Neuronal stem cell (in vitro differentiated cells): Measurements from ENCODE around the gene CLTA.

Source experiments
- DNase-seq: peaks from one replicate; pipeline ENCODE4 v3.0.0-alpha.2; 2013; ENCODE audit warnings: low spot score
- H2AFZ ChIP-seq: one replicate; pipeline ENCODE4 v1.6.1; 2013; ENCODE audit warnings: mild to moderate bottlenecking, low read length, inconsistent platforms
- H2AK5ac ChIP-seq: 2 replicates; pipeline ENCODE4 v1.6.1; 2013; ENCODE audit warnings: low read depth, mild to moderate bottlenecking, inconsistent platforms, low read length, moderate library complexity, mixed read lengths
- H2BK120ac ChIP-seq: 2 replicates; pipeline ENCODE4 v1.6.1; 2013; ENCODE audit warnings: low read depth, mild to moderate bottlenecking, inconsistent platforms, low read length, moderate library complexity, mixed read lengths
- H2BK12ac ChIP-seq: one replicate; pipeline ENCODE4 v1.6.1; 2013; ENCODE audit warnings: low read length, inconsistent platforms
- H2BK15ac ChIP-seq: 2 replicates; pipeline ENCODE4 v1.6.1; 2013; ENCODE audit warnings: mild to moderate bottlenecking, low read length, inconsistent platforms, mixed read lengths
- H2BK5ac ChIP-seq: one replicate; pipeline ENCODE4 v1.6.1; 2013; ENCODE audit warnings: inconsistent platforms, mild to moderate bottlenecking, low read length, moderate library complexity
- H3K14ac ChIP-seq: one replicate; pipeline ENCODE4 v1.6.1; 2013; ENCODE audit warnings: low read length, inconsistent platforms
- H3K18ac ChIP-seq: 2 replicates; pipeline ENCODE4 v1.6.1; 2013; ENCODE audit warnings: low read length, inconsistent platforms
- H3K23ac ChIP-seq: 2 replicates; pipeline ENCODE4 v1.6.1; 2013; ENCODE audit warnings: low read depth, mild to moderate bottlenecking, mixed read lengths, low read length, inconsistent platforms; ENCODE audit not compliant: poor library complexity
- H3K27ac ChIP-seq: replicated peaks from 3 replicates; pipeline ENCODE4 v1.5.1; 2013; ENCODE audit warnings: low read length, inconsistent platforms
- H3K27me3 ChIP-seq, 3 experiments: 2 replicates each; pipeline ENCODE4 v1.6.1; 2013; ENCODE audit warnings: low read length in 3 of 3, mild to moderate bottlenecking in 2 of 3, inconsistent platforms in 1 of 3, low read depth in 1 of 3, mixed read lengths in 1 of 3, moderate library complexity in 1 of 3; ENCODE audit not compliant: control insufficient read depth in 3 of 3, insufficient read depth in 3 of 3
- H3K36me3 ChIP-seq, 2 donors: replicated peaks in 1 of 2; 2 replicates each; pipeline ENCODE4 v1.6.1; 2013; ENCODE audit warnings: low read length in 2 of 2; ENCODE audit not compliant: control insufficient read depth in 2 of 2, insufficient read depth in 2 of 2
- H3K4ac ChIP-seq: 2 replicates; pipeline ENCODE4 v1.6.1; 2013; ENCODE audit warnings: inconsistent platforms, mild to moderate bottlenecking, low read length, moderate library complexity
- H3K4me1 ChIP-seq, 2 donors: 1 replicate in 1 of 2; 2 replicates in 1 of 2; pipeline ENCODE4 v1.6.1; 2013; ENCODE audit warnings: low read length in 2 of 2, low read depth in 1 of 2; ENCODE audit not compliant: control insufficient read depth in 2 of 2, insufficient read depth in 1 of 2
- H3K4me2 ChIP-seq: one replicate; pipeline ENCODE4 v1.6.1; 2013; ENCODE audit warnings: mild to moderate bottlenecking, low read length, inconsistent platforms; ENCODE audit not compliant: insufficient read depth, poor library complexity, severe bottlenecking
- H3K4me3 ChIP-seq, 2 donors: 2 replicates each; pipeline ENCODE4 v1.5.1; 2013; ENCODE audit warnings: low read length in 2 of 2, mild to moderate bottlenecking in 2 of 2, inconsistent platforms in 1 of 2, moderate library complexity in 1 of 2
- H3K79me1 ChIP-seq: one replicate; pipeline ENCODE4 v1.6.1; 2013; ENCODE audit warnings: low read depth, mild to moderate bottlenecking, inconsistent platforms, low read length, moderate library complexity
- H3K9ac ChIP-seq: one replicate; pipeline ENCODE4 v1.6.1; 2013; ENCODE audit warnings: mild to moderate bottlenecking, low read depth, low read length, inconsistent platforms; ENCODE audit not compliant: poor library complexity
- H3K9me3 ChIP-seq, 2 donors: replicated peaks in 1 of 2; 2 replicates each; pipeline versions ENCODE3 to v1.6.1; 2013; ENCODE audit warnings: low read length in 2 of 2, mild to moderate bottlenecking in 2 of 2, inconsistent platforms in 1 of 2, low read depth in 1 of 2, mixed read lengths in 1 of 2, moderate library complexity in 1 of 2; ENCODE audit not compliant: control insufficient read depth in 2 of 2, insufficient read depth in 1 of 2
- H4K8ac ChIP-seq: one replicate; pipeline ENCODE4 v1.6.1; 2013; ENCODE audit warnings: low read depth, mild to moderate bottlenecking, inconsistent platforms, low read length, moderate library complexity
- H4K91ac ChIP-seq: one replicate; pipeline ENCODE4 v1.6.1; 2013; ENCODE audit warnings: low read length, low read depth, mild to moderate bottlenecking, inconsistent platforms; ENCODE audit not compliant: poor library complexity
- WGBS, 2 donors: extraction: QIAGEN DNeasy Blood & Tissue Kit; methylation state at CpG; one replicate each; pipeline ENCODE4 v1.1.7; 2013; ENCODE audit warnings: missing lambda C conversion rate in 2 of 2, mixed read lengths in 1 of 2; ENCODE audit not compliant: insufficient read length in 2 of 2, insufficient replicate concordance in 1 of 2; ENCODE audit errors: extremely low coverage in 2 of 2; 5-methylcytosine and 5-hydroxymethylcytosine counted together

CLTA gene

GRCh38 chr9:36169708-36170107, 21.0 kb upstream of the CLTA start:
- Histone ChIP-seq H3K4ac (no peak overlapping the region), H2AK5ac (no peak overlapping the region), H2BK15ac (no peak overlapping the region), H2AFZ (no peak overlapping the region), H3K79me1 (no peaks in the 10 kb centered on the region), H3K27ac (no peak overlapping the region), H4K91ac (no peak overlapping the region), H2BK120ac (peak overlapping the region; percentile 63), H4K8ac (no peak overlapping the region), H2BK12ac (no peak overlapping the region), H2BK5ac (no peak overlapping the region), H3K4me2 (no peak overlapping the region), H3K4me1 (peaks cover 0 to 2% of the 10 kb centered on the region in 2 donors), H3K36me3 (no peaks in the 10 kb centered on the region), H3K18ac (no peak overlapping the region), H3K4me3 (no peak overlapping the region), H3K9me3 (no peaks in the 10 kb centered on the region), H3K14ac (no peak overlapping the region), H3K23ac (no peak overlapping the region), H3K27me3 (peaks cover 0 to 25% (median 0%) of the 10 kb centered on the region in 3 experiments), H3K9ac (no peak overlapping the region)
- no peak for DNase-seq
- WGBS, 2 donors = no CpG with 5 or more reads among the region's 17 CpGs

- no peak overlapping the region for H3K4ac ChIP-seq
- no peak overlapping the region for H3K9ac ChIP-seq
- DNase-seq = no peak
- no peak overlapping the region for H3K4me3 ChIP-seq
- H2BK15ac ChIP-seq = no peak overlapping the region
- H3K36me3 ChIP-seq = no peaks in the 10 kb centered on the region
- H3K79me1 ChIP-seq = no peaks in the 10 kb centered on the region
- H3K18ac ChIP-seq = no peak overlapping the region
- peak overlapping the region; percentile 7 for H4K91ac ChIP-seq
- H3K23ac ChIP-seq = no peak overlapping the region
- H2AK5ac ChIP-seq = peak overlapping the region; percentile 27
- WGBS, 2 donors = no CpG with 5 or more reads among the region's 13 CpGs
- H3K27me3 ChIP-seq = peaks cover 0 to 27% (median 0%) of the 10 kb centered on the region in 3 experiments
- H3K9me3 ChIP-seq = no peaks in the 10 kb centered on the region
- no peak overlapping the region for H2BK5ac ChIP-seq
- no peak overlapping the region for H2BK120ac ChIP-seq
- H2AFZ ChIP-seq = no peak overlapping the region
- H2BK12ac ChIP-seq = no peak overlapping the region
- no peak overlapping the region for H3K4me2 ChIP-seq
- H3K14ac ChIP-seq = peak overlapping the region; percentile 71
- no peak overlapping the region for H4K8ac ChIP-seq
- H3K27ac ChIP-seq = no peak overlapping the region
- peaks cover 0 to 1% of the 10 kb centered on the region in 2 donors for H3K4me1 ChIP-seq
Measured at GRCh38 chr9:36170531-36170930, 20.2 kb upstream of the CLTA start.

- Histone ChIP-seq H3K9me3 (no peaks in the 10 kb centered on the region), H2AFZ (no peak overlapping the region), H2BK12ac (no peak overlapping the region), H3K18ac (no peak overlapping the region), H2AK5ac (no peak overlapping the region), H3K4me2 (no peak overlapping the region), H4K91ac (no peak overlapping the region), H3K14ac (no peak overlapping the region), H2BK5ac (no peak overlapping the region), H3K4me1 (peaks cover 0 to 1% of the 10 kb centered on the region in 2 donors), H3K27ac (no peak overlapping the region), H3K4ac (no peak overlapping the region), H3K36me3 (no peaks in the 10 kb centered on the region), H3K27me3 (peaks cover 0 to 27% (median 0%) of the 10 kb centered on the region in 3 experiments), H3K9ac (no peak overlapping the region), H3K4me3 (no peak overlapping the region), H3K23ac (no peak overlapping the region), H4K8ac (no peak overlapping the region), H2BK120ac (no peak overlapping the region), H3K79me1 (no peaks in the 10 kb centered on the region), H2BK15ac (no peak overlapping the region)
- no peak for DNase-seq
- no CpG with 5 or more reads among the region's 2 CpGs for WGBS, 2 donors
Measured at GRCh38 chr9:36173861-36174260, 16.9 kb upstream of the CLTA start.

- peaks cover 0 to 1% of the 10 kb centered on the region in 2 donors for H3K4me1 ChIP-seq
- DNase-seq = no peak
- no peak overlapping the region for H2BK12ac ChIP-seq
- no peak overlapping the region for H3K18ac ChIP-seq
- no peaks in the 10 kb centered on the region for H3K9me3 ChIP-seq
- H3K27me3 ChIP-seq = peaks cover 0 to 24% (median 0%) of the 10 kb centered on the region in 3 experiments
- no peak overlapping the region for H2BK15ac ChIP-seq
- H2AFZ ChIP-seq = no peak overlapping the region
- H4K8ac ChIP-seq = no peak overlapping the region
- no CpG with 5 or more reads among the region's 7 CpGs for WGBS, 2 donors
- H2BK120ac ChIP-seq = no peak overlapping the region
- no peak overlapping the region for H3K14ac ChIP-seq
- no peaks in the 10 kb centered on the region for H3K36me3 ChIP-seq
- H3K4ac ChIP-seq = no peak overlapping the region
- no peak overlapping the region for H4K91ac ChIP-seq
- H3K4me3 ChIP-seq = no peak overlapping the region
- H3K4me2 ChIP-seq = no peak overlapping the region
- H3K79me1 ChIP-seq = no peaks in the 10 kb centered on the region
- H3K9ac ChIP-seq = no peak overlapping the region
- H2AK5ac ChIP-seq = no peak overlapping the region
- no peak overlapping the region for H3K23ac ChIP-seq
- H3K27ac ChIP-seq = no peak overlapping the region
- no peak overlapping the region for H2BK5ac ChIP-seq
Measured at GRCh38 chr9:36174271-36174670, 16.4 kb upstream of the CLTA start.
